HG03571 (cell line): Measurements from ENCODE around the gene MRGPRG.

Experiments used
- ATAC-seq: cut with Tn5 transposase; IDR thresholded peaks from one replicate; pipeline ENCODE4 v1.9.1; 2021; ENCODE audit not compliant: unreplicated experiment

MRGPRG gene

GRCh38 chr11:3225826-3226750 is 7.5 kb upstream of the MRGPRG start:
- ATAC-seq: no peak

- no peak for ATAC-seq
Observed at GRCh38 chr11:3225159-3225758, 6.6 kb upstream of the MRGPRG start.

DNA sequence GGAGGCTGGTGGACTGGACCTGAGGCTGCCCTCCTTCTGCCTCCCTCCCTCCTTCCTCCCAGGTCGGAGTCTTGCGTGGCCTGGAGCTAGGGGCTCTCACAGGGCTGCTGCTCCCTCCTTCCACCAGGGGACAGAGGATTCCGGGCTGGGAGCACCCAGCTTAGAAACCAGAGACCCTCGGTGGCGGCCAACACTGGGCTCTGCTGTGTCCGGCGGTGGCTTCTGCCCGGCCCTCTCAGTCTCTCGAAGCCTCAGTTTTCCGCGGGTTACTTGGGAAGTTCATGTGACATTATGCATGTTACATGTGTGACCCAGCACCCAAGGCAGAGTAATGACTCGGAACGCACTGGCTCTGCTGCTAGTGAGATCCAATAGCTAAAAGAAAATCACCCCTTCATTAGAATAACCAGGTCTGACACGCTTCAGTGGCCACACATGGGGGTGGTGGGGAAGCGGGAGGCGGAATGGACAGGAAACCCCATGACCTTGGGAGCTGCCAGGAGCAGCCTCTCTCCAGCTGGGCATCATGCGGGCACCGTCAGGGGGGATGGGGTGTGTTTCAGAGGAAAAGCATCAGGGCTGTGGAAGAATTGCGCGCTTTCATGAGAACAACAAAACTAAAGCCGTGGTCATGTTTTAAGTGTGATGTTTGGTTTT is 5.9 kb upstream of the MRGPRG start:
- ATAC-seq: no peak

DNA sequence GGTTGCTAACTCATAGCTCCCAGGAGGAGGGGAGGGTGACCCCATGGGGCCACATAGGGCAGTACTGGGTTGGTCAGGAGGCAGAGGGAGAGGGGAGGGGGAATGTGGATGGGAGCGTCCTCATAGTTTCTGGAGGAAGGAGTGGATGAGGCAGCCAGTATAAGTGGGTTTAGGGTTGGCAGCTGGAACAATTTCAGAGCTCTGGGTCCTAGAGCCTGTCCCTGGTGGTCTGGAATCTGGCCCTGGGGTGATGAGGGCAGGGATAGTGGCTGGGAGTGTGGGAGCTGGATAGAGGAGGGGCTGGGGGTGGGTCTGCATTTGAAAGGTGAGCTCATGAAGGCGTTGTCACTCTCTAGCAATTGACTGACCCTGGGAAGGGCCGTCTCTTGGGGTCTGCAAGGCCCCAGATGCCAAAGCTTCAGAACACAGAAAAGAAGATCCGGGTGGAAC is 5.3 kb upstream of the MRGPRG start:
- no peak for ATAC-seq

DNA sequence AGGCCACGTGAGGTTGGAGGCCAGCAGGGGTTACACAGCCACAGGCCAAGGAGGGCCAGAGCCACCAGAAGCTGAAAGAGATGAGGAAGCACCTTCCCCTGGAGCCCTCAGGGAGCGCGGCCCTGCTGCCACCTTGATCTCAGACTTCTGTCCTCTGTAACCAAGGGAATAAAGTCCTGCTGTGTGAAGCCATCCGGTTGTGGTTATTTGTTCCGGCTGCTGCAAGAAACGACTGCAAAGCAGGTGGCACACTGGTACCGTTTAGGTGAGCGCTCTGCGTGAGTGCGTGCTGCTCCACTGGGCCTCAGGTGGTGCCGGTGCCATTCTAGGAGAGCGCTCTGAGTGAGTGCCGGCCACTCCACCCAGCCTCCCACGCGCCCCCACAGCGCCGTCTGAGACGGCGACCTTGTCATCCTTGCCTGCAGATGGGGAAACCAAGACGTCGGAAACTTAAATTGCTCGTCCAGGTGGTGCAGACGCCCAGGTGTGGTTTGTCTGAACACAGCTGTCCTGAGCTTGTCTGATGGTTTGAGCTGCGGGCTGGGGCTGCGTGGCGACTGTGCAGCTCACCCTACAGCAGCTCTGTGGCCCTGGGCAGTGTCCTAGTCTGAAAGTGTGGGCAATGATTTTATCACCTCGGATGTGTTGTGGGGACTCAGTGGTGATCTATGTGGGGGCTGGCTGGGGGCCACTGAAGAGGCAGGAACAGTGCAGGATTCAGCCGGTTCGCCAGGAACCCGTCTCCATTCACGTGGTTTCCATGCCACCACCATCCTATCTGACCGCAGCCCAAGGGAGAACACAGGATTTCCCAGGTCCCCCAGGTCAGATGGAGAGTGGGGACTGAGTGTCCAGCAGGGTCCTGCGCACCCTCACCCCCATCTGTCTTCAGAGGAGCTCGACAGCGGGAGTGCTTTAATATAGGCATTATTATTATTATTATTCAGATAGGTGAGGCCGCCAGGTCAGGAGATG is 4.6 kb upstream of the MRGPRG start:
- no peak for ATAC-seq

DNA sequence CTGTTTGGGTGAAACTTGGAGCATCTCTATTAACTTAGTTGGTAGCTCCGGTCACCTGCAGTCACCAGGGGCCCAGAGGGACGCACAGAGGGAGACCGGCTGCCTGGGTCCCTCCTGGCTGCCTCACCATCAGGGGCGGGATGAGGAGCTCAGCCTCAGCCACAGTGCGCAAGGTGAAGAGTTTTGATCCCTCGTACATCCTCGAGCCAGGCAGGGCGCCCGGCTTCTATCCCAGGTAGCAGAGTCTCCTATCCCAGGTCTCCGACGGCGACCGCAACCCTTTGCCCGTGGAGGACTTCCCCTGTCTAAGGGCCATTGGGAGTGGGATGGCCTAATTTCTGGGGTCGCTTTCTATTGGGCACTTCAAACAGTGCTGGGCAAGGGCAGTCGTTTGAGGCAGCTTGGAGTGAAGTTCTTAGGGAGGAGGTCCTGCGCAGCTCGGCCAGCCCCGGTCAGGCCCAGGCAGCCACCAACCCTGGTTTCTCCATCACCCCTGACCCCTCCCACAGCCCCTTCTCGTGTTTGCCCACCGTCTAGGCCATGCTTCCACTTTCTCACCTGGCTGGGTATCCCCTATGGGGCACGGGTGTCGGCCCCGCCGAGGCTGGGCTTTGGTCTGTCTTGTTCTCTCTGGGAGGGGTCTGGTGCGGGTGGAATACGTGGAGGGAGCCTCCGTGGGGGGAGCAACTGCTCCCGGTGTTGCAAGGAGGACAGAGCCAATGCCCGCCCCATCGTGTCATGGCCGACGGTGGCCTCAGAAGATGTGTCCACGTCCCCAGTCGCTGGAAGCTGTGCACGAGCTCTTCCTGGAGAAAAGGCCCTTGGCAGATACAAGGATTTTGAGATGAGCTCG is 3.6 kb upstream of the MRGPRG start:
- ATAC-seq: no peak

DNA sequence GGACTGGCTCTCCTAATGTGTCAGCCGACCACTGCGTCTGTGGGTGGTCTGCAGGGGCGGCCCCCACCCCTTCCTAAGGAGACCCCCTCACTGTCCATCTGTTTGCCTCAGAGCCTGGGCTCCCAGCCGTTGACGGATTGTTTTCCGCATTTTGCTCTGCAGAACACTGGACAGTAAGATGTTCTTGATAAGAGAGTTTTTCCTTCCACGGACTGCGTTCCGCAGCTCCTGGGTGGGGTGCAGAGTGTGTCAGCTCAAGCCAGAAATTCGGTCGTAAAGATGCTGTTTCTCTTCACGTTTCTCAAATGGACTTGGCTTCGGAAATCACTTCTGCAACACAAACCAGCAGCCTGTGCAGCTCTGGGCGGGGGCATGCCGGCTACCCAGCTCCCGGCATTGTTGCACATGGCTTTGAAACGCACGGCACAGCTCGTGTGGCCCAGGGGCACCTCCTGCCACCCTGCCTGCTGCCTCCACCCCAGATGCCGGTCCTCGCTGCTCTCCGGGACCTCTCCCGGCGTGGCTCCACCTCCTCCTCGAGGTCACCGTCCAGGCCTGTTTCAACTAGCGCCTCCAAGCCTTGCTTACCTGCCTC is 2.9 kb upstream of the MRGPRG start:
- ATAC-seq: no peak

GRCh38 chr11:3220521-3221407 is 2.2 kb upstream of the MRGPRG start:
- ATAC-seq: no peak

DNA sequence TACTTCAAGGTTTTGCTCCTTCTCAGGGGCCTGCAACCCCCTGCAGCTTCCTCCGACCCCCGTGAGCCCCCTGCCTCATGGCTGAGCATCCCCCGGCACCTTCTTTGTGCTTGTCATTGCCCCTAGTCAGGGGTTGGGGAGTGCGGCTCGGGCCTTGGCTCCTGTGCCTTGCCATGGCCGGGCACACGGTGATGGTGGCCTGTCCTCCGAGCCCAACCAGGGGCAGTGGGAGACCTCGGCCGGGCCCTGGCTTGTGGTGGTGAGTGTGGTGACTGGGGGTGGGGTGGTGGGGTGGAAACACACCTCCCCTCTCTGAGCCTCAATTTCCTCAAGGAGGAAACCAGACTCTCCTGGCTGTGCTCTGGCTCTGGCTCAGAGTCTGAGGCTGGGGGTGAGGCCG is 1.5 kb upstream of the MRGPRG start:
- ATAC-seq: no peak

DNA sequence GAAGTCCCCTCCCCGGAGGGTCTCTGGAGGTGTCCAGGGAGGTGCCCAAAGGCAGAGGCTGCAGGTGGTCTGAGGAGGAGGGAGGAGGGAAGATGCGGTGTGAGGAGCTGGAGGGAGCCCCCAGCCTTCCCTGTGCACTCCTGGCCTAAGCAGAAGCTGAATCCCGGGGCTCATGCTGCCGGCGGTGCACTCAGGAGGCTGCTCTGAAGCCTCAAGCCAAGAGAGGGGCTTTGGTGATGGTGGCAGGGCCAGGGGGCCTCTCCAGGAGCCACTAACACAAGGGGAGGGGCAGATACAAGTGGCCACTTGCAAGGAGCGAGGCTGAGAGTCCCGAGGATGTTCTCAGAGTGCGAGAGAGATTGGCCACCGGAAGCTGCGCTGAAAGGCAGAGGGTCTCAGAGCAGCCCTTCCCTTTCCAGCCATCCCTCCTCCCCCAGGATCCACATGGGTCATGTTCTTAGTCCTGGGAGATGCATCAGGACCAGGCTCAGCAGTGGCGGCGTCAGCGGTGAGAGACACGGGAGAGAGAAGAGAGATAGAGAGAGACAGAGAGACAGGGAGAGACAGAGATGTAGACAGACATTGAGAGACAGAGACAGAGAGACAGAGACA is 774 bp upstream of the MRGPRG start:
- no peak for ATAC-seq

- ATAC-seq: no peak
Observed at GRCh38 chr11:3217818-3218482, 663 bp downstream of the MRGPRG start.

DNA sequence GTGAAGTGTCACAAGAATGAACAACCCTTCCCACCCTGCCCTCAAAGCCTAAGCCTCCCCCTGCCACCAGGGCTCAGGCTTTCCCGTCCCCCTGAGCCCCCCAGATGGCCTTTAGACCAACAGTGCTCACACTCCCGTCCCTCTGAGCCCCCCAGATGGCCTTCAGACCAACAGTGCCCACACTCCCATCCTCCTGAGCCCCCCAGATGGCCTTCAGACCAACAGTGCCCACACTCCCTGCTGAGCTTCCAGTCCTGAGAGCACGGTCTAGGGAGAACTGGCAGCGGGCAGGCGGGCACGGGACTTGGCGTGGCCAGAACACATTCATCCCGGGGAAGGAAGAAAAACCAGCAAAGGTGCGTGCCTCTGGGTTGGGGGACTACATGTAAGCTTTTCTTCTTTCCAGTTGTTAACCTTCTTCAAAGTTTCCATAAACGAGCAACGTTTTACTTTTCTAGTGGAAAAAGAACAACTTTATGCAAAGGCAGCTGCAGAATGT is 2.5 kb downstream of the MRGPRG start:
- ATAC-seq: no peak

DNA sequence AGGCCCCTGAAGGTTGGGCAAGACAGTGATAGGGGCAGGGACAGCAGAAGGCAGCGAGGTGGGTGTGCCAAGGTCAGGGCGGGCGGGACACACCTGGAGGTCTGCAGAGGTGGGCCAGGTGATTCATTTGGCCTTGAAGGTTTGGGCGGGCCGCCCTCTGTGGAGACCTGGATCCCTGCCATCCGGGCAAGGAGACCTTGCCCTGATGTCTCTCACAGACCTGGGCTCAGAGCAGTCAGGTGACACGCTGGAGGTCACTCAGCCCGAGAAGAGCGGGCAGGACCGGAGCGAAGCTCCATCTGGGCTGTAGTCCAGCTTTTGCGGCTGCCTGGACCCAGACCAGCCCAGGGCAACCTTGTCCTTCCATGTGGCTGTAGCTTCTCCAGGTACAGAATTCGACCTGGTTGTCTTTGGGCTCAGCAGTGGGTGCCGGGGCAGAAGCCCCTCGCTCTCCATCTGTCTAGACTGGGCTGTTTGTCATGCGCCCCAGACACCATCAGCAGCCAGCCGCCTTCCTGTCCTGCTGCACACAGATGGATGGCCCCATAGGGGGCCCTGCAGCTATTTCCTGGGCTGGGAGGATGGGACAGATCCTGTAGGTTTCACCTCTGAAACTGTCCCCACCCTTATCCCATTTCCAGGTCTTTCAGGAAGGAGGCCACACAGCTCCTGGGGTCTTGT is 3.1 kb downstream of the MRGPRG start:
- no peak for ATAC-seq

DNA sequence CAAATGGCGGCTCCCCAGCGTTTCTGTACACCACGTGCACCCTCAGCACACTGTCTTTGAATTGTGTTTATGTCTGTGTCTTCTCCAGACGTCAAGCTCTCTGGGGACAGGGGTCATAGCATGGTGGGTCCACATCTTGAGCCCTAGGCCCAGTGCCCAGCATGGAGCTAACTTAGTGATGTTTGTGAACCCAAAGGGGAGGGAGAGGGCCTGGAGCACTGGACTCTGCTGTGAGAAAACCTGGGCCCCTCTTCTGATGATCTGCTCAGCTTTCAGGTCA is 4.3 kb downstream of the MRGPRG start:
- ATAC-seq: no peak

GRCh38 chr11:3213659-3214419 is 4.8 kb downstream of the MRGPRG start:
- no peak for ATAC-seq

DNA sequence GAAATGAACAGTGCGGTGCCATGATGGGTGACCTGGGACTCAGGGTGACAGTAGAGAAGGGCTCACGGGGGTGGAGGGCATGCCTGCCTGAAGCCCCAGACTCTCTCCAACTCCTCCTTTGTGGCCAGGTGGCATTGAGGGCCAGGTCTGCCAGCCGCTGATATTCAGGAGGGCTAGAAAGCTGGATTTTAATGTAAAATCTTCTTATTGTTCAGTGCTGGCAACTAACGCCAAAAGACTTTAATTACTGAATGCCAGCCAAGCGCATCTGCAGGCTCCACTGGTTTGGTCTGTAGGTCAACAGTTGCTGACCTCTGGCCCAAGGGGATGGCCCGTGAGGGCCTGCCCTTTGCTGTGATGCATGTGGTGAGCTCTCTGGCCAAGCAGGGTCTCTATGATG is 10.3 kb downstream of the MRGPRG start:
- ATAC-seq: no peak
